ENCODE data around the gene MYH2.
"Not testable (repeated sequence)": the region's sequence is repeated elsewhere in the genome, so short reads cannot be mapped to it uniquely, and the experiment has no call there.

MYH2 gene

GRCh38 chr17:10550014-10550413 is 556 bp upstream of the MYH2 start:
- TF ChIP-seq, protein P1, sequence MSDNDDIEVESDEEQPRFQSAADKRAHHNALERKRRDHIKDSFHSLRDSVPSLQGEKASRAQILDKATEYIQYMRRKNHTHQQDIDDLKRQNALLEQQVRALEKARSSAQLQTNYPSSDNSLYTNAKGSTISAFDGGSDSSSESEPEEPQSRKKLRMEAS (IDR thresholded peaks at IDR 0.05; ENCODE audit: low read depth, low read length) = no peak
- TF ChIP-seq MYC (IDR thresholded peaks at IDR 0.05; ENCODE audit: low read depth, low read length) = no peak
- no peak for TF ChIP-seq POLR2A (IDR thresholded peaks at IDR 0.05; ENCODE audit: extremely low read depth, insufficient read length)
- no peak for TF ChIP-seq CTCF (IDR thresholded peaks at IDR 0.05; ENCODE audit: low read depth, low read length)
- no peak for DNase-seq (ENCODE audit: low read depth)
- H3K4me3 ChIP-seq (ENCODE audit: low read depth, low read length) = no peak overlapping the region

- TF ChIP-seq, protein P1 (IDR thresholded peaks at IDR 0.05; ENCODE audit: low read depth, low read length) = no peak
- TF ChIP-seq CTCF (IDR thresholded peaks at IDR 0.05; ENCODE audit: low read depth, low read length) (no peak), MYC (IDR thresholded peaks at IDR 0.05; ENCODE audit: low read depth, low read length) (no peak), POLR2A (IDR thresholded peaks at IDR 0.05; ENCODE audit: extremely low read depth, insufficient read length) (no peak)
These were observed 2.1 kb downstream of the MYH2 start for GRCh38 chr17:10547351-10547750.

DNA sequence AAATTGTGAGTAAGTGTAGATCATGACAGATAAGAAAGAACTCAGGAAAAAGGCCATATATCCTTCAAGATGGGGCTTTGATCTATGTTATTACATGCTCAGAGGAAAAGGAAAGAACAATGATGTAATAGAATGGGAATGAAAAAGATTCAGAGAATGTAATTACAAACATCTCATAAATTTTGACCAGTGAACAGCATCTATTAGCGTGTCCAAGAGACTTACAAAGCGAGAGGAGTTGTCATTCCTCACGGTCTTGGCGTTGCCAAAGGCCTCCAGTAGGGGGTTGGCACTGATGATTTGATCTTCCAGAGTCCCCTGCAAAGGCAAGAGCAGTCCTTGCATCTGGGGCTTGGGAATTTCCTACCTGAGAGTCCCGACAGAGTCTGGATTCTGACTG is 6.0 kb downstream of the MYH2 start:
- not testable (repeated sequence) for H3K4me3 ChIP-seq (ENCODE audit: low read depth, low read length); DNase-seq (ENCODE audit: low read depth)

More at GRCh38 chr17:10547351-10547750, 2.1 kb downstream of the MYH2 start:
- H3K4me3 ChIP-seq (ENCODE audit: low read depth, low read length) = no peak overlapping the region
- no peak for DNase-seq (ENCODE audit: low read depth)

DNA sequence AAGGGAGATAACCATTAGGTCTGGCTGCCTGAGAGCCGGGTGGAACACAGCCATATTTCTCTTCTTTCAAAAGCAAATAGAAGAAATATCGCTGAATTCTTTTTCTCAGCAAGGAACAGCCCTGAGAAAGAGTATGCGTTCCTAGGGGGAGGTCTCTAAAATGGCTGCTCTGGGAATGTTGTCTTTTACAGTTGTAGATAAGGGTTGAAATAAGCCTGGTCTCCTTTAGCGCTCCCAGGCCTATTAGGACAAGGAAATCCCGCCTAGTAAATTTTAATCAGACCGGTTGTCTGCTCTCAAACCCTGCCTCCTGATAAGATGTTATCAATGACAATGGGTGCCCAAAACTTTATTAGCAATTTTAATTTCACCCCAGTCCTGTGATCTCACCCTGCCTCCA is 8.3 kb downstream of the MYH2 start:
- DNase-seq (ENCODE audit: low read depth); H3K4me3 ChIP-seq (ENCODE audit: low read depth, low read length): not testable (repeated sequence)

GRCh38 chr17:10532026-10532425 is 17.4 kb downstream of the MYH2 start:
- DNase-seq (ENCODE audit: low read depth) = no peak
- no peak overlapping the region for H3K4me3 ChIP-seq (ENCODE audit: low read depth, low read length)
- no peak for TF ChIP-seq CTCF (IDR thresholded peaks at IDR 0.05; ENCODE audit: low read depth, low read length)
- TF ChIP-seq MYC (IDR thresholded peaks at IDR 0.05; ENCODE audit: low read depth, low read length) = no peak
- no peak for TF ChIP-seq POLR2A (IDR thresholded peaks at IDR 0.05; ENCODE audit: extremely low read depth, insufficient read length)
- TF ChIP-seq, protein P1 (IDR thresholded peaks at IDR 0.05; ENCODE audit: low read depth, low read length) = no peak

DNA sequence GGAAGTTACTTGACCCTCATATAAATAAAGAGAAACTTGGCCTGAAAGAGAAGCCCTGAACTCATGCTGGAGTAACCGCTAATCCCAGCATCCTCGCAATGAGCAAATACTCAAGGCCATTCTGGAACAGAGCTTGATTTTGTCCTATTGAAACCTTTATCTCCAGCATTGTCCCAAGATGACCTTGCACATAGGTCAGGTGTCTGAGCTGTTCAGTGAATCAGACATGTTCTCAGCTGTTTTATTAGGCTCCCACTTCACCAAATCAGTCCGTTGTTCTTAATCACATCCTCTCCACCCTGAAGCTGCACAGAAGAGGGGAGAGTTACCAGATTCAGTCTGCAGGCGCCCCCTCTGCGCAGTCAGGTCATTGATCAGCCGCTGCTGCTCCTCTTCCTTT is 22.0 kb downstream of the MYH2 start:
- H3K4me3 ChIP-seq (ENCODE audit: low read depth, low read length) = no peak overlapping the region
- no peak for DNase-seq (ENCODE audit: low read depth)
- TF ChIP-seq, protein P1 (IDR thresholded peaks at IDR 0.05; ENCODE audit: low read depth, low read length) = no peak
- TF ChIP-seq CTCF (IDR thresholded peaks at IDR 0.05; ENCODE audit: low read depth, low read length) = no peak

GRCh38 chr17:10526517-10526916 is 22.9 kb downstream of the MYH2 start:
- no peak overlapping the region for H3K4me3 ChIP-seq (ENCODE audit: low read depth, low read length)
- DNase-seq (ENCODE audit: low read depth) = no peak
- TF ChIP-seq MYC (IDR thresholded peaks at IDR 0.05; ENCODE audit: low read depth, low read length) (no peak), POLR2A (IDR thresholded peaks at IDR 0.05; ENCODE audit: extremely low read depth, insufficient read length) (no peak), CTCF (IDR thresholded peaks at IDR 0.05; ENCODE audit: low read depth, low read length) (no peak)
- TF ChIP-seq, protein P1 (IDR thresholded peaks at IDR 0.05; ENCODE audit: low read depth, low read length) = no peak
